DND-41 (cell line): Measurements from ENCODE around the gene FMNL3.

Experiments used
- CTCF ChIP-seq: IDR thresholded peaks from 2 replicates; pipeline ENCODE4 v1.5.1; 2012; ENCODE audit warnings: borderline replicate concordance, low read length, moderate library complexity, mild to moderate bottlenecking; ENCODE audit not compliant: poor library complexity, severe bottlenecking; ENCODE audit errors: extremely low read depth
- EZH2 ChIP-seq: IDR thresholded peaks from 3 replicates; pipeline ENCODE4 v1.6.1; 2012; ENCODE audit warnings: borderline replicate concordance, low read depth, mild to moderate bottlenecking, moderate library complexity, low read length, inconsistent platforms; ENCODE audit not compliant: severe bottlenecking

DNA sequence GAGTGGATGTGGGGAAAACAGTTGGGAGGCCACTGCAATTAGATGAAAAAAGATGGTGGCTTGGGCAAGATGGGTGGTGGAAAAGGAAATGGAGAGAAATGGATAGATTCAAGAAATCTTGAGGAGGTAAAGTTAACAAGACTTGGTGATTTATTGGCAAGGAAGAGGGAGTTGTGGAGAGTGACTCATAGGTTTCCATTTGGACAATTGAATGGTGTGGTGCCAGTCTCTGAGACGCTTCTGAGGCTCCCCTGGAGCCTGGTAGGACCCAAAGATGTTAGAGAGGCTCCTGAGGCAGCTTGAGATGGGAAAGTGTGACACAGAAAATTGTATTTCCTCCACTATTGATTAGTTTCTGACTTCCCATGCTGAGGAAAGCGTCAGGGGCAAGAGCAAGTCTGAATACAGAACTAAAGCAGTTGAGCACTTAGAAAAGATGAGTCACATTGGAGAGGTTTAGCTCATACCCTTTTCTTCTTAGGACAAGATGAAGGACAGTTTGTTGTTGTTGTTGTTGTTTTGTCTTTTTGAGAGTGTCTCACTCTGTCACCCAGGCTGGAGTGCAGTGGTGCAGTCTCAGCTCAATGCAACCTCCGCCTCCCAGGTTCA lies 79.3 kb downstream of the FMNL3 start:
- TF ChIP-seq CTCF (no peak), EZH2 (no peak)
